Stomach (tissue), 4 donors: ENCODE results near the gene KRTAP4-1.

Source experiments
- POLR2A ChIP-seq, 4 donors: fragments of 450-650 bp; IDR thresholded peaks; one replicate each; pipeline ENCODE4 v1.6.1; 2016; ENCODE audit warnings: antibody characterized with exemption in 4 of 4, control low read depth in 2 of 4, mild to moderate bottlenecking in 1 of 4, moderate library complexity in 1 of 4
- TF ChIP-seq, protein P1 (sequence below), 7 experiments: fragments of 450-650 bp in 4 of 7; fragments of 200-600 bp in 3 of 7; sonication (generic) in 3 of 7; IDR thresholded peaks; one replicate each; pipeline ENCODE4 v1.5.1; 2016 to 2019; ENCODE audit warnings: antibody characterized with exemption in 7 of 7, control low read depth in 2 of 7, mild to moderate bottlenecking in 1 of 7

DNA sequence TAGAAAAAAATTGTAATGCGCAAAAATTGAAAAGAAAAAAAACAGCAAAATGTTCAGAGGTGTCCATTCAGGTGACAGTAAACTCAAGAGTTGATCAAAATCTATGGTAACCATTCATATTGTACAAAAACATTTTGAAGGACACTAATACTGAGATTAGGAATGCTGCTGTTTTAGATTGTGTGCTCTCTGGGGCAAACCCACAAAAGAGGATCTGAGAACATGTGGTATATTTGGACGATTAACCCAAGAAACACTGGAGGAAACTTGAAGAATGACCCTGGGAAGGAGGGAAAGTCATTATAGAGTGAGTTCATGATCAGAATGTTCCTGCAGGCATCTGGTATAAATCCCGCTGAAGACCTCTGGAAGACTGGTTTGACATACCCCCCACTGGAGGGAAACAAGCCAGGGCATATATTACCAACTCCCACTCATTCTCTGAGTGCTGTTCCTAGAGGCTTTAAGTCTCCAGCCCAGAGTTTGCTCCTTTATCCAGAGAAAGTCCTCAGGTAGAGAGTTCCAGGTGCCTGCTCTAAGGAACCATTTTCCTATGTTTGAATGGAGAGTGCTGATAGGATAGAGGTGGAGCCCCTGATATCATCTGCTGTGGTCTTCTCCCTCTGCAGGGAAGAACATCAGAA lies 7.8 kb downstream of the KRTAP4-1 start:
- TF ChIP-seq, protein P1, sequence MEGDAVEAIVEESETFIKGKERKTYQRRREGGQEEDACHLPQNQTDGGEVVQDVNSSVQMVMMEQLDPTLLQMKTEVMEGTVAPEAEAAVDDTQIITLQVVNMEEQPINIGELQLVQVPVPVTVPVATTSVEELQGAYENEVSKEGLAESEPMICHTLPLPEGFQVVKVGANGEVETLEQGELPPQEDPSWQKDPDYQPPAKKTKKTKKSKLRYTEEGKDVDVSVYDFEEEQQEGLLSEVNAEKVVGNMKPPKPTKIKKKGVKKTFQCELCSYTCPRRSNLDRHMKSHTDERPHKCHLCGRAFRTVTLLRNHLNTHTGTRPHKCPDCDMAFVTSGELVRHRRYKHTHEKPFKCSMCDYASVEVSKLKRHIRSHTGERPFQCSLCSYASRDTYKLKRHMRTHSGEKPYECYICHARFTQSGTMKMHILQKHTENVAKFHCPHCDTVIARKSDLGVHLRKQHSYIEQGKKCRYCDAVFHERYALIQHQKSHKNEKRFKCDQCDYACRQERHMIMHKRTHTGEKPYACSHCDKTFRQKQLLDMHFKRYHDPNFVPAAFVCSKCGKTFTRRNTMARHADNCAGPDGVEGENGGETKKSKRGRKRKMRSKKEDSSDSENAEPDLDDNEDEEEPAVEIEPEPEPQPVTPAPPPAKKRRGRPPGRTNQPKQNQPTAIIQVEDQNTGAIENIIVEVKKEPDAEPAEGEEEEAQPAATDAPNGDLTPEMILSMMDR (IDR thresholded peaks at IDR 0.05) = no peak
- no peak for TF ChIP-seq POLR2A (IDR thresholded peaks at IDR 0.05)
